ENCODE measurements around the gene ZDHHC19. TPM values are rescaled to one million over a fixed set of nuclear protein-coding genes. Genes with fewer than 3 reads are reported as not detected.

ZDHHC19 gene
- total RNA-seq, 4 donors from 2014 or later: not detected

DNA sequence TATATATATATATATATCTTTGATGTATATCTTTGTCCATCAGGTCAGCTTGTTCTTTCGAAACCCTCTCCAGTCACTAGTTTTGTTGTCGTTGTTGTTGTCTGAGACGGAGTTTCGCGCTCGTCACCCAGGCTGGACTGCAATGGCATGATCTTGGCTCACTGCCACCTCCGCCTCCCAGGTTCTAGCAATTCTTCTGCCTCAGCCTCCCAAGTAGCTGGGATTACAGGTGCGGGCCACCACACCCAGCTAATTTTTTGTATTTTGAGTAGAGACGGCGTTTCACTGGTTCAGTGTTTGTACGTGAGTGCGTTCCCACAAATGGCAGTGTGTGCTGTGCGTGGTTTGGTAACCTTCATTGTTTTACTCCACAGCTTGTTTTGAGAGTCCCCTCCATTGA lies 51.7 kb downstream of the ZDHHC19 start:
- H3K4me3 ChIP-seq (replicated peaks in 1 of 3): no peak overlapping the region
- H3K36me3 ChIP-seq: no peaks in the 10 kb centered on the region
- H3K27ac ChIP-seq: peak overlapping the region in 2 of 3 donors; percentile 18 to 46
- DNase-seq: no peak
- no peak for TF ChIP-seq POLR2A (IDR thresholded peaks at IDR 0.05)
- TF ChIP-seq, protein P1, sequence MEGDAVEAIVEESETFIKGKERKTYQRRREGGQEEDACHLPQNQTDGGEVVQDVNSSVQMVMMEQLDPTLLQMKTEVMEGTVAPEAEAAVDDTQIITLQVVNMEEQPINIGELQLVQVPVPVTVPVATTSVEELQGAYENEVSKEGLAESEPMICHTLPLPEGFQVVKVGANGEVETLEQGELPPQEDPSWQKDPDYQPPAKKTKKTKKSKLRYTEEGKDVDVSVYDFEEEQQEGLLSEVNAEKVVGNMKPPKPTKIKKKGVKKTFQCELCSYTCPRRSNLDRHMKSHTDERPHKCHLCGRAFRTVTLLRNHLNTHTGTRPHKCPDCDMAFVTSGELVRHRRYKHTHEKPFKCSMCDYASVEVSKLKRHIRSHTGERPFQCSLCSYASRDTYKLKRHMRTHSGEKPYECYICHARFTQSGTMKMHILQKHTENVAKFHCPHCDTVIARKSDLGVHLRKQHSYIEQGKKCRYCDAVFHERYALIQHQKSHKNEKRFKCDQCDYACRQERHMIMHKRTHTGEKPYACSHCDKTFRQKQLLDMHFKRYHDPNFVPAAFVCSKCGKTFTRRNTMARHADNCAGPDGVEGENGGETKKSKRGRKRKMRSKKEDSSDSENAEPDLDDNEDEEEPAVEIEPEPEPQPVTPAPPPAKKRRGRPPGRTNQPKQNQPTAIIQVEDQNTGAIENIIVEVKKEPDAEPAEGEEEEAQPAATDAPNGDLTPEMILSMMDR (IDR thresholded peaks at IDR 0.05): no peak
- 91 to 93% methylated on average over 13 of the region's 13 CpGs for WGBS, 2 donors
- H3K4me1 ChIP-seq: peaks cover 10 to 12% of the 10 kb centered on the region in 2 donors
- H3K9me3 ChIP-seq: no peaks in the 10 kb centered on the region
- H3K27me3 ChIP-seq: no peaks in the 10 kb centered on the region
- intact Hi-C loops (cut with DNase I): no loop called here

DNA sequence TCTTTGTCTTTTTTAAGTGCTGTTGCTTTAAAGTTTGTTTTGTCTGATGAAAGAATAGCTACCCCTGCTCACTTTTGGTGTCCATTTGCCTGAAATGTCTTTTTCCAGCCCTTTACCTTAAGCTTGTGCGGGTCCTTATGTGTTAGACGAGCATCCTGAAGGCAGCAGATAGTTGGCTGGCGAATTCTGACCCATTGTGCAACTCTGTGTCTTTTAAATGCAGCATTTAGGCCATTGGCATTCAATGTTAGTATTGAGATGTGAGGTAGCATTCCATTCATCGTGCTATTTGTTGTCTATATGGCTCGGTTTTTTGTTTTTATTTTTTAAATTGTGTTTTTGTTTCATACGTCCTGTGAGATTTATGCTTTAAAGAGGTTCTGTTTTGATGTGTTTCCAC lies 55.0 kb downstream of the ZDHHC19 start:
- Histone ChIP-seq H3K4me1 (peaks cover 10 to 12% of the 10 kb centered on the region in 2 donors), H3K27ac (no peak overlapping the region), H3K9me3 (no peaks in the 10 kb centered on the region), H3K4me3 (replicated peaks in 1 of 3) (no peak overlapping the region), H3K27me3 (no peaks in the 10 kb centered on the region), H3K36me3 (no peaks in the 10 kb centered on the region)
- intact Hi-C loops (cut with DNase I): no loop called here
- TF ChIP-seq, protein P1 (IDR thresholded peaks at IDR 0.05): no peak
- TF ChIP-seq POLR2A (IDR thresholded peaks at IDR 0.05): no peak
- no peak for DNase-seq
- 80 to 83% methylated on average over 6 of the region's 6 CpGs for WGBS, 2 donors

DNA sequence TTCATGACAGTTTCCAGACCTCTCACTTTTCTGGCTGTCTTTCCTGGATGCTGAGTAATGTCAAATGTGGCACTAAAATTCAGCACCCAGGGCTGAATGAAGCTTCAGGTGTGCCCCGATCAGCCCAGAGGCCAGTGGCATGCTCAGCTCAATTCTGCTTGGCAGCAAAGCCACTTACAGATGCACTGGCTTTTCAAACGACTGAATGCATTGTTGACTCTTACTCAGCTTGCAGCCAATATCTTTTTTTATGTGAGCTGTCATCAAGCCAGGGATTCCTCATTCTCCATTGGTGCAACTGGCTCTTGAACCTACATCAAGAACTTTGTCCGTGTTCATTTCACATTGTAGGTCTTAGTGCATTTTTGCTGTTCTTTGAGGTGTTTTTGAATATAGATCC lies 60.7 kb downstream of the ZDHHC19 start:
- no peaks in the 10 kb centered on the region for H3K36me3 ChIP-seq
- no peak overlapping the region for H3K4me3 ChIP-seq (replicated peaks in 1 of 3)
- H3K4me1 ChIP-seq: no peaks in the 10 kb centered on the region
- no peaks in the 10 kb centered on the region for H3K27me3 ChIP-seq
- H3K27ac ChIP-seq: no peak overlapping the region
- H3K9me3 ChIP-seq: no peaks in the 10 kb centered on the region
- intact Hi-C loops (cut with DNase I): no loop called here
- no peak for TF ChIP-seq POLR2A (IDR thresholded peaks at IDR 0.05)
- TF ChIP-seq, protein P1 (IDR thresholded peaks at IDR 0.05): no peak
- 31 to 47% methylated on average over 3 of the region's 3 CpGs for WGBS, 2 donors
- DNase-seq: peak; percentile 54 to 55

DNA sequence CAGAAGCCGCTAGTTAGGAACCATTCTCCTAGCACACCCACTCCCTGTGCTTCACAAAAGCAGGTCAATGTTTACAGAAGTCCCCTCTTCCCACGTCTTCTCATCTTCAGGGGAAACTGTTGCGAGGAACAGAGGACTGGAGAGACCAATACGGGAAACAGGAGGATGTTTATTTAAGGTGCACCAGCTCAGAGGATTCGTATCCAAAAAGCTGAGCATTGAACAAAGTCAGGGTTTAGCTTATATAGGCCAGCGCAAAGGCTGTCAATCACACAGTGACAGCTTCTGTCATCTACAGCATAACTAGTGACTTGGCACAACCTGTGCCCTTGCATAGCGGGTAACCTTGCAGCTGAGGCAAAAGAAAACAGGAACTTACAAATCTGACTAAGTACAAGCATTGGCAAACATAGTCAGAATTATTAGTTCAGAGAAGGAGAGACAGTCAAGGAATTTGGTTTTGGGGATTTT lies 61.3 kb downstream of the ZDHHC19 start:
- Histone ChIP-seq H3K9me3 (no peaks in the 10 kb centered on the region), H3K4me3 (replicated peaks in 1 of 3) (no peak overlapping the region), H3K4me1 (no peaks in the 10 kb centered on the region), H3K27ac (no peak overlapping the region), H3K27me3 (no peaks in the 10 kb centered on the region), H3K36me3 (no peaks in the 10 kb centered on the region)
- DNase-seq: no peak
- intact Hi-C loops (cut with DNase I): no loop called here
- 78% methylated on average over 7 of the region's 7 CpGs for WGBS, 2 donors
- TF ChIP-seq, protein P1 (IDR thresholded peaks at IDR 0.05): no peak
- TF ChIP-seq POLR2A (IDR thresholded peaks at IDR 0.05): no peak

DNA sequence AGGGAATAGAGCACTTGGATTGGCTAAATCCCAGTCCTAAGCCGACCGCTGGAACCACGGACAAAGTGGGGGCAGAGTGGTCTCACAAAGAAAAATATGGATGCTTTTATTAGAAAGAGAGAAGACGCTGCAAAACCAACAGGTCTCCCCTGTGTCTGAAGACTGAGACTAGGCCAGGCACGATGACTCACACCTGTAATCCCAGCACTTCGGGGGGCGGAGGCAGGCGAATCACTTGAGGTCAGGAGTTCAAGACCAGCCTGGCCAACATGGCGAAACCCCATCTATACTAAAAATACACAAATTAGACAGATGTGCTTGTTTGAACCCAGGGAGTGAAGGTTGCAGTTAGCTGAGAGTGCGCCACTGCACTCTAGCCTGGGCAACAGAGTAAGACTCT lies 61.8 kb downstream of the ZDHHC19 start:
- 82 to 94% methylated on average over 10 of the region's 10 CpGs for WGBS, 2 donors

More for the DNA sequence above, 61.8 kb downstream of the ZDHHC19 start:
- H3K27ac ChIP-seq: no peak overlapping the region
- no peaks in the 10 kb centered on the region for H3K9me3 ChIP-seq
- no peak overlapping the region for H3K4me3 ChIP-seq (replicated peaks in 1 of 3)
- intact Hi-C loops (cut with DNase I): no loop called here
- no peaks in the 10 kb centered on the region for H3K36me3 ChIP-seq
- no peak for DNase-seq
- H3K27me3 ChIP-seq: no peaks in the 10 kb centered on the region
- no peaks in the 10 kb centered on the region for H3K4me1 ChIP-seq
- TF ChIP-seq, protein P1 (IDR thresholded peaks at IDR 0.05): no peak
- TF ChIP-seq POLR2A (IDR thresholded peaks at IDR 0.05): no peak

Small RNA genes within 50 kb of the gene (small RNA-seq; reads per million reads assigned to genes)
- gene RF00019: not detected

Other genes starting within 250 kb of the ZDHHC19 start
- 100 to 1,000 TPM in 1 of 4 donors, 10 to 100 TPM in 3; 40.7 to 115 (median 69.8) TPM for gene TFRC, start 129.3 kb downstream of the ZDHHC19 start, total RNA-seq
- under 1 TPM in 2 of 4 donors, not detected in 2; 0.56 to 0.63 TPM for gene SLC51A, start 5.1 kb upstream of the ZDHHC19 start, total RNA-seq
- 10 to 100 TPM; 59.5 to 80.4 (median 73.1) TPM for gene PCYT1A, start 76.3 kb upstream of the ZDHHC19 start, total RNA-seq
- 10 to 100 TPM in 3 of 4 donors, 1 to 10 TPM in 1; 4.6 to 16.8 (median 13.2) TPM for gene DYNLT2B, start 106.8 kb upstream of the ZDHHC19 start, total RNA-seq
- gene TM4SF19, start 127.0 kb upstream of the ZDHHC19 start, total RNA-seq: under 1 TPM in 2 of 4 donors, not detected in 2; 0.59 to 0.94 TPM
- 10 to 100 TPM; 16.8 to 38.4 (median 23.2) TPM for gene UBXN7, start 221.0 kb upstream of the ZDHHC19 start, total RNA-seq

Measured in thyroid gland (tissue), 4 donors.